GM20431 (cell line): ENCODE data around the gene ABCC11.
"Not testable (repeated sequence)": the region's sequence is repeated elsewhere in the genome, so short reads cannot be mapped to it uniquely, and the experiment has no call there.

Experiments used
- in situ Hi-C: fragments of 300-500 bp; cut with MseI, MboI; formaldehyde crosslinking; loops from one replicate; pipeline ENCODE4 v1.15.0; 2020; ENCODE audit warnings: low sequenced_read_pairs; ENCODE audit not compliant: unreplicated experiment

The ABCC11 gene

DNA sequence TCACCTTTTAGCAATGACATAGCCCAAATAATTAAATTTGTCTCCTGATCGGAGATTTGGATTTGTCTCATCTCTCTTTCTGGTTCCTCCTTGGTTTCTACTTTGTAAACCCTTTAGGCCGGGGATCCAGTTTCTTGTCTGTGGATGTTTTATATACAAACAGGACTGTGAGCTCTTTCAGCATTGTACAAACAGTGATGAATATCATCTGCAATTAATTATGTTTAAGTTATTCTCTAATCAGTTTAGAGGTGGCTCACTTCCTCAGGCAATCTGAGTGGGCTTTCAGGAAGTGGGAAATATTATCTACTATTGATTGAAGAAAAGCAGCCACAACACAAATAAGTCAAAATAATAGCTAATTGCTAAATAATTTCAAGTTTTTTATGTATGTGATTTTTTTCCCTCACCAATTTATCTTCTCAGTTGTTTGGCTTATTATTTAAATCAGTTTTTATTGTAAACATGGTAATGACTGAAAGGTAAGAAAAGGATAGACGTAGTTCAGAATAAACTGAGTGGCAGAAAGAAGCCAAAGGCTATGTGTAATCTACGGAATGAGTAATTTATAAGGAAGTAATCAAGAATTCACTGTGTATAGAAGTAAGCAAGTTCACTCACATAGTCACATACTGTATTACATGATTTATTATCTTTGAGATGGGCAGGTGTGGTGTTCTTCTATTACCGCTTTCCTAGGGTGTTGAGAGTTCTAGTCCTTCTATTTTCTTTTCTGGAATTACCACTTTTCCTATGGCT is 3.4 kb upstream of the ABCC11 start:
- in situ Hi-C loops: no loop called here

GRCh38 chr16:48246066-48246465 is 1.3 kb downstream of the ABCC11 start:
- in situ Hi-C loops: no loop called here

- in situ Hi-C loops: no loop called here
Measured at GRCh38 chr16:48244863-48245195, 2.5 kb downstream of the ABCC11 start.

DNA sequence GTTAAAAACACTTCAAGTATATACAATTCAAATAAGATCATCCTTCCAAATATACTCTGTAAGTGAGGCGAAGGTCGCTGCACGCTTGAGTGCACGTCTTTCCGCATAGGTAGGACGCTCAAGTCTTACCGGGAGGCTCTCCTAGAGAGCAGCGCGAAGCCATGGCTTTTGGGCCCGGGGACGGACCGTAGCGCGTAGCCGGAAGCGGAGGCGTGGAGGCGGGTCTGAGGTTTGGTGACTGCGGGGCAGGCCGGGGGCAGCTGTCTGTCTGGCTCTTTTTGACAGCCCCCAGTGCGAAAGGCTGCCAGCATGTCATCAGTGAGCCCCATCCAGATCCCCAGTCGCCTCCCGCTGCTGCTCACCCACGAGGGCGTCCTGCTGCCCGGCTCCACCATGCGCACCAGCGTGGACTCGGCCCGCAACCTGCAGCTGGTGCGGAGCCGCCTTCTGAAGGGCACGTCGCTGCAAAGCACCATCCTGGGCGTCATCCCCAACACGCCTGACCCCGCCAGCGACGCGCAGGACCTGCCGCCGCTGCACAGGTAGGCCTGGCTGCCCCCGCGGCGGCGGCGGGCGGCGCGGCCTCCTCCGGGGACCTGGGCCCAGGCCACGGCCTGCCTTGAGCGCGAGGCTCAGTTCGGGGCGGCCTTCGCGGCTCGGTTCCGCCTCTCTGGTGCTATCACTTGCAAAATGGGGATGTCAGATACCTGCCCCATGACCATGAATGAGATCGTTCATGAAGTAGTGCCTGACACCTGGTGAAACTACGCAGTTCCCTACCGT is 3.1 kb downstream of the ABCC11 start, which contains the start of gene LONP2:
LONP2 (plus strand) TSS at position 221 of the 783 bp plus-strand sequence; CDS start at position 310, 89 bp downstream.
- in situ Hi-C loops: no loop called here

DNA sequence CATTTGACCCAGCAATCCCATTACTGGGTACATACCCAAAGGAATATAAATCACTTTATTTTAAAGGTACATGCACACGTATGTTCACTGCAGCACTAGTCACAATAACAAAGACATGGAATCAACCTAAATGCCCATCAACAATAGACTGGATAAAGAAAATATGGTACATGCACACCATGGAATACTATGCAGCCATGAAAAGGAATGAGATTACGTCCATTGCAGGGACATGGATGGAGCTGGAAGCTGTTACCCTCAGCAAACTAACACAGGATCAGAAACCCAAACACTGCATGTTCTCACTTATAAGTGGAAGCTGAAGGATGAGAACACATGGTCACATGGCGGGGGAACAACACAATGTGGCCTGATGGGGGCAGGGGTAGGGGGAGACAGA is 7.2 kb downstream of the ABCC11 start:
- in situ Hi-C loops: not testable (repeated sequence)

GRCh38 chr16:48236286-48236685 is 11.1 kb downstream of the ABCC11 start:
- in situ Hi-C loops: no loop called here

- in situ Hi-C loops: no loop called here
Measured at GRCh38 chr16:48235556-48236136, 11.7 kb downstream of the ABCC11 start.

DNA sequence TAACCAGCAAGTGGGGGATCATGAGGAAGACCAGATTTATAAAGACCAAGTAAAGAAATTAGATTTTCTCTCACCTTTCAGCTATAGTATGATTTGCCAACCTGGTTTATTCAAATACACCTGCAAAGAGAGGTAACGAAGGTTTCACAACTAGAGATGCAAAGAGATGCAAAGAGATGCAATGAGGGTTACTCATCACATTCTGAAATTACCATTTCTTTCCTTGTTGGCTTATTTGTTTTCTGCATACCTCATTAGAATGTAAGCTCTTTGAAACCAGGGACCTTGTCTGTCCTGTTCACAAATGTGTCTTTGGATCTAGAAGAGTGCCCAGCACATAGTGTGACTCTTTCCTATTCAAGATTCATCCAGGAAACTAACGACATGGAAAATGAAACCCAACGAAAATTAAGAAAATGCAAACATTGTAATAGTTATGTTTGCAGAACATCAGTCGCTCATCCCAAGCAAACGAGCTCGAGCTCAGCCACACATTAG is 12.2 kb downstream of the ABCC11 start:
- in situ Hi-C loops: no loop called here

DNA sequence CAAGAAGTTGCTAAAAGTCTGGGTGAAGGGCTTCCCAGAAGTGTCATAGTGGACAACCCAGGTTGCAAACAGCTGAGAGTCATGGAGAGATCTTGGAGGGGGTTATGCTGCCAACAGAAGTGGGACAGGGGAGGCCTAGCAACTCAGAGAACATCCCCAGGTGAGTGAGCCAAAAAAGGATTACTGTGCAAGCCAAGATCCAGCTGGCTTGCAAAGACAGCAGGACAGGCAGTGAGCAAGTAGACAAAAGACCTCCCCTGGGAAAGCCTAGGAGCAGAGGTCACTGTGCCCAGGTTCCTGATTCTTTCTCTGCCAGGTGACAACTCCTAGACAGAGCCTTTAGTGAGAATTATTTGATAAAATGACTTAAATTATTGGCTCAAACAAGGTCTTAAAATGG is 12.7 kb downstream of the ABCC11 start:
- in situ Hi-C loops: no loop called here

DNA sequence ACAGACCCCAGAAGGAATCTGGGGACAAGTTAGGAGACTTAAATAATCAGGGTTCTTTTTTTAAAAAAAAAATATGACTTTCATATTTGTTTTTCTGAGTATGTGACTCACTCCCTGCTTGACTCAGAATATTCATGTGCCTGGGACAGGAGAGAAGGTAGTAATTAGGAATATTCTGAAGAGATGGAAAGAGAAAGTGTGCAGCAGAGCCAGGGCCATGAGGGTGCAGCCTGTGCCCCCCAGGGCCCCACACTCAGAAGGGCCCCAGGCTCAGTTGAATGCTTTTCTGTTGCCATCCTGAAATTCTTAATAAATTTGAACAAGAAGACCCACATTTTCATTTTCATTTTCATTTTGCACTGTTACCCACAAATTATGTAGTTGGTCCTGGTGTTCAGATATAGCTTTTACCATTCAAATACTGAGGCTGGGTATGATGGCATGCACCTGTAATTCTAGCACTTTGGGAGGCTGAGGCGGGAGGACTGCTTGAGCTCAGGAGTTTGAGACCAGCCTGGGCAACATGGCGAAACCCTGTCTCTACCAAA is 14.8 kb downstream of the ABCC11 start:
- in situ Hi-C loops: no loop called here

GRCh38 chr16:48231727-48232492 is 15.4 kb downstream of the ABCC11 start:
- in situ Hi-C loops: no loop called here

DNA sequence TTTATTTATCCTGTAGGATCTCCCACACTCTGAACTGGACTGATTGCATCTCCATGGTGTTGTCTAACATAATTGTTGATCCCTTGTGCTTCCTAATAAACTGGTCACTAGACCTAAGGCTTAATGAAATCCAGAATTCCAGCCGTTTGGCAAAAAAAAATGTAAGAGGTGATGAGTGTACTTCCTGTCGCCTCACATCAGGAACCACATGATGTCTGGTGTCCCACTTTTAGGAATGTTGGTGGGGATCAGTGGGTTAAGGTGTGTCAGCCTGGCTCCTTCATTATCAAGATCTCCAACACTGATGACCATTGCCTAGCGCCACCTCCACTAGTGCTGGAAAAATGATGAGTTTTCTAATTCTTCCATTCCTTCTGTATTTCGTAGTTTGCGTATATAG is 21.9 kb downstream of the ABCC11 start:
- in situ Hi-C loops: no loop called here

DNA sequence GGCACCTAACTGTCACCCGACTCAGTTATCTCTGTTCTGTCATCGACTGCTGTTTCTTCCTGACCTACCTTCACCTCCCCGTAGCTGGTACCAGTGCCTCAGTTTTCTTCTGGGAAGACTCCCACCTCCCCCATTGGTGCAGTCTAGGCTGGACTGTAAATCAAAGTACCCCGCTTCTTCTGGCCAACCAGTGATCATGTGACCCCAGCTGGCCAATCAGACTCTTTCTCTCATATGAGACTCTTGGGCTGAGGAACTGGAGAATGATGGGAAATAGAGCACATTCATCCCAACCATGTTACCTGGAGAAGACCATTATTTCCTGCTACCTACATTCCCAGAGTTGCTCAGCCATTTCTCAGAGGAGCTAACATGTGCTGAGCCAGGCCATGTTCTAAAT is 23.8 kb downstream of the ABCC11 start:
- in situ Hi-C loops: loop anchor here (25.0 kb wide), 1 partner anchor 414 kb away; no protein-coding TSS in a partner anchor

- in situ Hi-C loops: loop anchor here (25.0 kb wide), 1 partner anchor 416 kb away; no protein-coding TSS in a partner anchor
Measured at GRCh38 chr16:48220891-48221290, 26.4 kb downstream of the ABCC11 start.

DNA sequence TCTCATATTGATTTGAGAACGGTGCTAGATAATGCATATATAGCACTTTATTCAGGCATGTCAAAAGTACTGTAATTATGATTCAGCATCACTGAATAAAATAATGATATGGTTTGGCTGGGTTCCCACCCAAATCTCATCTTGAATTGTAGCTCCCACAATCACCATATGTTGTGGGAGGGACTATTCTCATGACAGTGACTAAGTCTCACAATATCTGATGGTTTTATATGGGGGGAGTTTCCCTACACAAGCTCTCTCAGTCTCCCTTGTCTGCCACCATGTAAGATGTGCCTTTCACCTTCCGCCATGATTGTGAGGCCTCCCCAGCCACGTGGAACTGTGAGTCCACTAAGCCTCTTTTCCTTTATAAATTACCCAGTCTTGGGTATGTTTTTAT is 28.9 kb downstream of the ABCC11 start:
- in situ Hi-C loops: loop anchor here (25.0 kb wide), 1 partner anchor 419 kb away; no protein-coding TSS in a partner anchor

- in situ Hi-C loops: loop anchor here (25.0 kb wide), 1 partner anchor 420 kb away; no protein-coding TSS in a partner anchor
Measured at GRCh38 chr16:48217708-48218107, 29.6 kb downstream of the ABCC11 start.

DNA sequence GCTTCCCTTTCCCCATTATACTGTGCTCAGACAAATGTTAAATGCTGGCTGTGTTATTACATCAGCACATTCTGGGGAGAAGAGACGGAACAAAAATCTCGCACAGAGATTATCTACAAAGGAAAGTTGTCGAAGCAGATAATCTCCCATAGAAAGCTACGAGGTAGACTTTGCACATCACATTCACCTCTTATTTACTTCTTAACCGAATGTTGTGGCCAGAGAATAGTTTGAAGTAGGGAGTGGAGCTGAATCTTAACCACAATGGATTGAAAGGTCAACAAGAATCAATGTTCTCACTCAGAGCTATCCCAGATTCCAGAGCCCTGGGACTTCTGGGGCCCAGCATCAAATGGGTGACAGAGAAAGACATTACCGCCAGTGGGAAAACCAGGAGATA is 31.6 kb downstream of the ABCC11 start:
- in situ Hi-C loops: loop anchor here (25.0 kb wide), 1 partner anchor 422 kb away; no protein-coding TSS in a partner anchor

DNA sequence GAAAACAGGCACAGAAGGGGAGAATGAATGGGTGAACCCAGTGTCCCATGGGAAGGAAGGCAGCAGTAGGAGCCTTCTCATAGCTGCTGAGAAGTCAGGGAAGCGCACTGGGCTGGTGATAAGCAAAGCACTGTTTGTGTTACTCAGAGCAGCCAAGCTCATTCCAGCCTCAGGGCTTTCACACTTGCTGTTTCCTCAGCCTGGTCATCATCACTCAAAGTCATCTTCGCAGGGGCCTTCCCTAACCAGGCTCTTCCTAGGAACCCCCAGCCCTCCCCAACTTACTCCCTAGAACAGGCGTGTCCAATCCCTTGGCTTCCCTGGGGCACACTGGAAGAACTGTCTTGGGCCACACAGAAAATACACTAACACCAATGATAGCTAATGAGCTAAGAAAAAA is 35.3 kb downstream of the ABCC11 start:
- in situ Hi-C loops: loop anchor here (25.0 kb wide), 1 partner anchor 425 kb away; no protein-coding TSS in a partner anchor

DNA sequence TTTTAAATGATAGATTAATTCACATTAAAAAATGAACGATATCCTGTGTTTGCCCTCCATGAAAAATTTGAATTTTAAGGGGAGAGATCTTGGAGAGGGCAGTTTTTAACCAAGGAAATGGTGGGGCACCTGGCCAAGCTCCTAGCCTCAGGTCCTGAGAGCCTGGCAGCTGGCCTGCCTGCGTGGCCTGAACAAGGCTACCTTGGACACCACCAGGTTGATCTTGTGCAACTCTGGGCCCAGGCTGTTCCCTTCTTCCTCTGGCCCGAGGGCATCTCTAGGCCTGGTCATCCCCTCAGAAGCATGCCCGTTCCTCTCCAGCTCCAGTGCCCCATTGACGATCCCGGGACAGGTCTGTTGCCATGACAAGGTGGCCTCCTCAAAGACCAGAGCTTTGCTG is 36.6 kb downstream of the ABCC11 start:
- in situ Hi-C loops: loop anchor here (25.0 kb wide), 1 partner anchor 427 kb away; no protein-coding TSS in a partner anchor
